ENCODE results near the gene HIF3A. TPM values are rescaled to one million over a fixed set of nuclear protein-coding genes. Genes with fewer than 3 reads are reported as not detected.

HIF3A gene
- total RNA-seq, 1 donor from 2014 or later, result 12.6 TPM

- peak overlapping the region; percentile 49 for H3K27ac Mint-ChIP-seq (ENCODE audit: unreplicated experiment)
- Histone ChIP-seq H3K79me2 (ENCODE audit: insufficient read depth, low read length) (no peaks in the 10 kb centered on the region), H3K27me3 (ENCODE audit: insufficient read depth, low read length) (no peaks in the 10 kb centered on the region), H3K9ac (ENCODE audit: low read length) (no peak overlapping the region), H3K9me3 (ENCODE audit: insufficient read depth, low read depth, low read length) (peaks cover 5% of the 10 kb centered on the region), H3K4me2 (ENCODE audit: low read length) (no peak overlapping the region), H3K36me3 (ENCODE audit: insufficient read depth, low read length) (peaks cover 11% of the 10 kb centered on the region), H3K4me3 (ENCODE audit: insufficient read depth, low read depth, low read length) (no peak overlapping the region), H4K20me1 (ENCODE audit: insufficient read depth, low read length) (no peaks in the 10 kb centered on the region), H2AFZ (ENCODE audit: low read depth, low read length) (no peak overlapping the region), H3K27ac (ENCODE audit: low read depth, low read length) (no peak overlapping the region), H3K4me1 (ENCODE audit: insufficient read depth, low read length) (peaks cover 5% of the 10 kb centered on the region)
- no peaks in the 10 kb centered on the region for H3K27me3 Mint-ChIP-seq (ENCODE audit: low read depth, unreplicated experiment)
- peaks cover 6% of the 10 kb centered on the region for H3K4me1 Mint-ChIP-seq (ENCODE audit: low read depth, unreplicated experiment)
- peaks cover 36% of the 10 kb centered on the region for H3K36me3 Mint-ChIP-seq (ENCODE audit: low read depth, unreplicated experiment)
- H3K4me3 Mint-ChIP-seq (ENCODE audit: unreplicated experiment), result no peak overlapping the region
- H3K9me3 Mint-ChIP-seq (ENCODE audit: unreplicated experiment), result no peaks in the 10 kb centered on the region
- TF ChIP-seq, protein P1, sequence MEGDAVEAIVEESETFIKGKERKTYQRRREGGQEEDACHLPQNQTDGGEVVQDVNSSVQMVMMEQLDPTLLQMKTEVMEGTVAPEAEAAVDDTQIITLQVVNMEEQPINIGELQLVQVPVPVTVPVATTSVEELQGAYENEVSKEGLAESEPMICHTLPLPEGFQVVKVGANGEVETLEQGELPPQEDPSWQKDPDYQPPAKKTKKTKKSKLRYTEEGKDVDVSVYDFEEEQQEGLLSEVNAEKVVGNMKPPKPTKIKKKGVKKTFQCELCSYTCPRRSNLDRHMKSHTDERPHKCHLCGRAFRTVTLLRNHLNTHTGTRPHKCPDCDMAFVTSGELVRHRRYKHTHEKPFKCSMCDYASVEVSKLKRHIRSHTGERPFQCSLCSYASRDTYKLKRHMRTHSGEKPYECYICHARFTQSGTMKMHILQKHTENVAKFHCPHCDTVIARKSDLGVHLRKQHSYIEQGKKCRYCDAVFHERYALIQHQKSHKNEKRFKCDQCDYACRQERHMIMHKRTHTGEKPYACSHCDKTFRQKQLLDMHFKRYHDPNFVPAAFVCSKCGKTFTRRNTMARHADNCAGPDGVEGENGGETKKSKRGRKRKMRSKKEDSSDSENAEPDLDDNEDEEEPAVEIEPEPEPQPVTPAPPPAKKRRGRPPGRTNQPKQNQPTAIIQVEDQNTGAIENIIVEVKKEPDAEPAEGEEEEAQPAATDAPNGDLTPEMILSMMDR (IDR thresholded peaks at IDR 0.05; ENCODE audit: insufficient read depth, low read depth, low read length), result no peak
- TF ChIP-seq EZH2 (IDR thresholded peaks at IDR 0.05; ENCODE audit: insufficient read depth, low read length), result no peak
- DNase-seq (ENCODE audit: low read depth), result peak; percentile 25
- no peak for FAIRE-seq
These were observed 95.5 kb downstream of the HIF3A start for GRCh38 chr19:46392252-46392801.

GRCh38 chr19:46392837-46393236, 96.0 kb downstream of the HIF3A start:
- Mint-ChIP-seq H3K36me3 (ENCODE audit: low read depth, unreplicated experiment) (peaks cover 32% of the 10 kb centered on the region), H3K27ac (ENCODE audit: unreplicated experiment) (peak overlapping the region; percentile 4), H3K9me3 (ENCODE audit: unreplicated experiment) (no peaks in the 10 kb centered on the region), H3K27me3 (ENCODE audit: low read depth, unreplicated experiment) (no peaks in the 10 kb centered on the region), H3K4me1 (ENCODE audit: low read depth, unreplicated experiment) (peaks cover 6% of the 10 kb centered on the region), H3K4me3 (ENCODE audit: unreplicated experiment) (no peak overlapping the region)
- Histone ChIP-seq H3K9ac (ENCODE audit: low read length) (no peak overlapping the region), H3K4me2 (ENCODE audit: low read length) (no peak overlapping the region), H3K36me3 (ENCODE audit: insufficient read depth, low read length) (peaks cover 9% of the 10 kb centered on the region), H3K4me1 (ENCODE audit: insufficient read depth, low read length) (peaks cover 5% of the 10 kb centered on the region), H3K27me3 (ENCODE audit: insufficient read depth, low read length) (no peaks in the 10 kb centered on the region), H4K20me1 (ENCODE audit: insufficient read depth, low read length) (no peaks in the 10 kb centered on the region), H3K79me2 (ENCODE audit: insufficient read depth, low read length) (no peaks in the 10 kb centered on the region), H3K4me3 (ENCODE audit: insufficient read depth, low read depth, low read length) (no peak overlapping the region), H2AFZ (ENCODE audit: low read depth, low read length) (no peak overlapping the region), H3K9me3 (ENCODE audit: insufficient read depth, low read depth, low read length) (peaks cover 5% of the 10 kb centered on the region), H3K27ac (ENCODE audit: low read depth, low read length) (no peak overlapping the region)
- FAIRE-seq (no peak), DNase-seq (ENCODE audit: low read depth) (no peak)
- TF ChIP-seq, protein P1 (IDR thresholded peaks at IDR 0.05; ENCODE audit: insufficient read depth, low read depth, low read length), result no peak
- TF ChIP-seq EZH2 (IDR thresholded peaks at IDR 0.05; ENCODE audit: insufficient read depth, low read length), result no peak

Other genes starting within 250 kb of the HIF3A start
- gene IGFL3, start 172.4 kb upstream of the HIF3A start, total RNA-seq, result 93.5 and 127 TPM in 2 replicates
- gene IGFL2, start 148.8 kb upstream of the HIF3A start, total RNA-seq, result 9.8 and 11.3 TPM in 2 replicates
- gene IGFL1, start 67.3 kb upstream of the HIF3A start, total RNA-seq, result not detected in 2 replicates
- gene PPP5C, start 50.0 kb downstream of the HIF3A start, total RNA-seq, result 68.8 and 70.9 TPM in 2 replicates
- gene CCDC8, start 116.5 kb downstream of the HIF3A start, total RNA-seq, result 35.5 and 45.5 TPM in 2 replicates
- 0.55 and 0.98 TPM in 2 replicates for gene PNMA8C, start 131.9 kb downstream of the HIF3A start, total RNA-seq
- 12.1 and 12.7 TPM in 2 replicates for gene PNMA8A, start 174.5 kb downstream of the HIF3A start, total RNA-seq
- gene PNMA8B, start 198.8 kb downstream of the HIF3A start, total RNA-seq, result 1.7 and 1.9 TPM in 2 replicates

All from astrocyte (in vitro differentiated cells and primary cell).